ENCODE data around the gene NAA80.

NAA80 gene

GRCh38 chr3:50258029-50258680 lies 41.0 kb downstream of the NAA80 start:
- ATAC-seq, result no peak
- no peak for DNase-seq

DNA sequence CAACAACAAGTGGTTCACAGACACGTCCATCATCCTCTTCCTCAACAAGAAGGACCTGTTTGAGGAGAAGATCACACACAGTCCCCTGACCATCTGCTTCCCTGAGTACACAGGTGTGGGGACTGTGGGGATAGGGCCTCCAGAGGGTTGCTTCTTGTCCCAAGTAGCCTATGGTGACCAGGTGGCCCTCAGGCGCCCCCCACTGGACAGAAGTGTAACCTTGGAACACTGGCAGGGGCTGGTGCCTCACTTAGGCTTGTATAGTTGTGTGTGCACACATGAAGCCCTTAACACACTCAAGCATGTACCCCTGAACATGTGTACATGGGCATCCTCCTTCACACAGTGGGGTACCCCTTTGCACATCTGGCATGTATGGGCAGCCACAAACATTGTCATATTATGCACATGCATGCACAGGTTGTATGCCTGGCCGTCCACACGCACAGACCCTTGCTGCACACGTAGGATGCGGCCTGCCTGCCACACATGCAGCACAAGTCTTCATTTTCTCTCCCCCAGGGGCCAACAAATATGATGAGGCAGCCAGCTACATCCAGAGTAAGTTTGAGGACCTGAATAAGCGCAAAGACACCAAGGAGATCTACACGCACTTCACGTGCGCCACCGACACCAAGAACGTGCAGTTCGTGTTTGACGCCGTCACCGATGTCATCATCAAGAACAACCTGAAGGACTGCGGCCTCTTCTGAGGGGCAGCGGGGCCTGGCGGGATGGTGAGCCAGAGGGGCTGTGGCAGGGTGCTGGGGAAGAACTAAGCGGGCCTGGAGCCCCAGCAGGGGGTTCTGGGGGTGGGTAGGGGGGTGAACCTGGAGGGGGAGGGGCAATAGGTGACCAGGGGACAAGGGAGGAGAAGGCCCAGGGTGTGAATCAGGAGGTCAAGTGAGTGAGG lies 42.0 kb downstream of the NAA80 start:
- DNase-seq (peak; percentile 69), ATAC-seq (no peak)

GRCh38 chr3:50255251-50255615 lies 44.0 kb downstream of the NAA80 start:
- DNase-seq (no peak), ATAC-seq (no peak)

DNA sequence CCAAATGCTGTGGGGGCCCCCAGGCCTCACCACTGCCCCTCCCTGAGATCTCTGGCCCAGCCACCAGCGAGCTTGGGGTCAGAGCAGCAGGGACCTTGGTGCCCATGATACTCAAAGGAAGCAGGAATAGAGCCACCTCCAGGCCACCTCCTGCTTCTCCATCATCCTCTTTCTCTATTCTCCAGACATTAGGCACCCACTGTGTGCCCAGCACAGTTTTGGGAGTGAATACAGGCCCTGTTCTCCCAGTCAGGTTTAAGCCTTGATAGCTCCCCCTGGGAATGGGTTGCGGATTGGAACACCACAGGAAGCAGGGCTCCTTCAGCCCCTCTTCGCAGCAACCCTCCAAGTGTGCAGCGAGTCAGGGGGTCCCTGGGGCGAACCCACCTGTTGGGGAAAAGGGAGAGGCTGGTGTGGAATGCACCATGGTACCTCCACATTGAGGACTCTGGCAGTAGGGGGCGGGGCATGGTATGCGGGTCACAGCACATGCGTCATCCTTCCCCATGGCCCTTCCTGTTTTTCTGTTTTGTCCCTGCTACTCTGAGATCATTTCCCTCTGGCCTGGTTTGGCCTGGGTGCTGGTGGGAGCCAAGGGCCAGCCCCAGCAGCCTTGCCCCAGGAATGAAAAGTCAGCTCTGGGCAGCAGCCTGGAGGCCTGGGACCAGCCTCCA lies 44.5 kb downstream of the NAA80 start:
- DNase-seq (no peak), ATAC-seq (no peak)

- DNase-seq, result peak; percentile 45
- peak; percentile 30 for ATAC-seq
Observed at GRCh38 chr3:50251220-50251619, 48.0 kb downstream of the NAA80 start.

GRCh38 chr3:50250514-50250913 lies 48.7 kb downstream of the NAA80 start:
- DNase-seq, result no peak
- ATAC-seq, result no peak

DNA sequence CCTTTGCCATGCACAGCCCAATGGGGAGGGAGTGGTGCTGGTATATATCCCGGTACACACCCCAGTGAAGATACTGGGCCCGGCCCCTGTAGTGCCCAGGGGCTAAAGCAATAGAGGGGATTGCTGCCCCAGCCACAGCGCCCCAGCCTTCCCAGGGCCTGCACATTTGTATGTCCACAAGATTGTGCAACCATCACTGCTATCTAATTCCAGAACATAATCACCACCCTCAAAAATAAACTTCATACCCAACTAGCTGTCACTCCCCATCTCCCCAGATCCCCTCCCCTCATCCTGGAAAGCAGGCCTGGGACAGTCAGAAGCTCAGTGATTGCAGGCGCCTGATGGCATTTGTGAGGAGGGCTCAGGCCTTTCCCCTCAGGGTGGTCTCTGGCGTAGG lies 49.7 kb downstream of the NAA80 start:
- DNase-seq (no peak), ATAC-seq (no peak)

DNA sequence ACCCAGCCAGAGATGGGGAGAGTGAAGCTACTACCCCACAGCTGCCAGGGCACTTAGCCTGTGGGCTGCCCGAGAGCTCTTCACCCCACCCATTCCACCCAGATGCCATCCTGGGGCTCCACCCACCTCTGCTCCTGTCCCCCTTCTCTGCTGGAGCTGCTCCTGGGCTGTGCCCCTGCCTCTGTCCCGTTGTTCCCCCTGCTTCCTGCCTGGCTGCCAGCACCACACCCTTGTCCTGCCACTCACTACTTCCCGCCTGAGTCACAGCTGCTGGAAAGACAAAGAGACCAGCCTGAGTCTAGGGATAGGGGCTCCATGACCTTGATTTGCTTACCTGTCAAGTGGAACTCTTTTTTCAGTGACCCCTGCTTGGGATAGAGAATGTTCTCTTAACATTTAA lies 50.8 kb downstream of the NAA80 start:
- no peak for ATAC-seq
- DNase-seq, result no peak

- DNase-seq (peak; percentile 86), ATAC-seq (peak; percentile 89)
Observed at GRCh38 chr3:50246517-50246954, 52.7 kb downstream of the NAA80 start.

All from stimulated activated naive CD8-positive, alpha-beta T cell treated with anti-CD3 and anti-CD28 coated beads, Interleukin-15, Interleukin-2, amounts not matched to agents 100 U/mL and 50 U/mL, for 24 hours (primary cell).